Duodenal mucosa (tissue), 2 donors: ENCODE results near the gene PPM1H.
"Not testable (repeated sequence)": the region's sequence is repeated elsewhere in the genome, so short reads cannot be mapped to it uniquely, and the experiment has no call there.

Experiments
- H3K27ac ChIP-seq: one replicate; pipeline ENCODE4 v1.7.0; 2013; ENCODE audit warnings: low read depth, low read length
- H3K27me3 ChIP-seq, 2 donors: one replicate each; pipeline ENCODE4 v1.7.0; 2013; ENCODE audit warnings: low read length in 2 of 2, control low read depth in 1 of 2; ENCODE audit not compliant: insufficient read depth in 2 of 2, control insufficient read depth in 1 of 2
- H3K36me3 ChIP-seq, 2 donors: one replicate each; pipeline ENCODE4 v1.7.0; 2013; ENCODE audit warnings: low read length in 2 of 2, control low read depth in 1 of 2; ENCODE audit not compliant: insufficient read depth in 2 of 2, control insufficient read depth in 1 of 2
- H3K4me1 ChIP-seq, 2 donors: one replicate each; pipeline ENCODE4 v1.7.0; 2013; ENCODE audit warnings: low read length in 2 of 2, control low read depth in 1 of 2; ENCODE audit not compliant: insufficient read depth in 2 of 2, control insufficient read depth in 1 of 2
- H3K4me3 ChIP-seq, 2 donors: one replicate each; pipeline ENCODE4 v1.7.0; 2013; ENCODE audit warnings: low read length in 2 of 2, low read depth in 1 of 2
- H3K9ac ChIP-seq, 2 donors: one replicate each; pipeline ENCODE4 v1.7.0; 2013; ENCODE audit warnings: low read length in 2 of 2, low read depth in 1 of 2
- H3K9me3 ChIP-seq, 2 donors: one replicate each; pipeline ENCODE4 v1.7.0; 2013; ENCODE audit warnings: low read length in 2 of 2, control low read depth in 1 of 2; ENCODE audit not compliant: control insufficient read depth in 1 of 2

PPM1H gene

GRCh38 chr12:62827042-62827441 is 107.9 kb downstream of the PPM1H start:
- H3K4me1 ChIP-seq = no peaks in the 10 kb centered on the region
- H3K9me3 ChIP-seq = no peaks in the 10 kb centered on the region
- H3K27me3 ChIP-seq = no peaks in the 10 kb centered on the region
- H3K36me3 ChIP-seq = no peaks in the 10 kb centered on the region
- no peak overlapping the region for H3K27ac ChIP-seq
- no peak overlapping the region for H3K4me3 ChIP-seq
- no peak overlapping the region for H3K9ac ChIP-seq

DNA sequence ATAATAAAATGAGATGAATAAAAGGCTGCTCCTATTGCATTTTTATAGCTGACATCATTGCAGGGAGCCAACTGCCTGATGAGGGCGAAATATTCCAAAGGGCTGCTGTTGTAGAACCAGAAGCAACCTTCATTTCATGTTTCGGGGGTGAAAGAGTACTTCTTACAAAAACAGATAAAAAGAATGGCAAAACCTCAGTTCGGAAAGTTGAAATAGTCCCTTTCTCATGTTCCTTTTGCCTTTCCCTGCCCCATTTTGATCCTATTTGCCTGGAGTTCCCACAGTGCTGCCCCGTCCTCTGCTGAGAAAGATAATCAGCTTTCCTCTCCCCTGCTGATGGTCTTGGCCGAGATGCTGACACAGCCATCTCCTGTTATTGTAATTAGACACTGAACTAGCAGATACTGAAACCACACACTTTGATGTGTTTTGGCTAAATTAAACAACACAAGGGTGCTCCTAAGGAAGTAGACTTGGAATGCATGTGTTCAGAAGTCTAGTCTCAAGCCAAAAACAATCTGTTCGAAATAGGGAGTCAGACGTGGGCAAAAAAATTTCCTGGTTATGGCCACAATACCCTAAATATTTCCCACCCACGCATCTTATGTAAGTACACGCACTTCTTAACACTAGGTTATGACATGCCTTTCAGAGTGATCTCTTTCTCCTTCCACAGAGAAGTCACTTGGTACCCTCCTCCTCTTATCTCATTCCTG is 117.2 kb downstream of the PPM1H start:
- Histone ChIP-seq H3K27ac (no peak overlapping the region), H3K9ac (no peak overlapping the region)

DNA sequence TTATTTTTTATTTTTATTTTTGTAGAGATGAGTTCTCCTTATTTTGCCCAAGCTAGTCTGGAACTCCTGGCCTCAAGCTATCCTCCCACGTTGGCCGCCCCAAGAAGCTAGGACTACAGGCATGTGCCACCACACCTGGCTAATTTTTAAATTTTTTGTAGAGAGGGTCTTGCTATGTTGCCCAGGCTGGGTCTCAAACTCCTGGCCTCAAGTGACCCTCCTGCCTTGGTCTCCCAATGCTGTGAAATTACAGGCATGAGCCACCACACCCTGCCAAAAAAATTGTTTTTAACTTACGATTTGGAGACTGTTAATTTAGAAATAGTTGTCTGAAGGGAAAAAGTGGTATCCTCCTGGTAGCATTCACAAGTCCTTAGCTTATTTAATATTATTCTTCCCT is 120.7 kb downstream of the PPM1H start:
- Histone ChIP-seq H3K4me1 (peaks cover 3 to 4% of the 10 kb centered on the region in 2 donors), H3K9ac (no peak overlapping the region), H3K9me3 (no peaks in the 10 kb centered on the region), H3K4me3 (no peak overlapping the region), H3K27me3 (no peaks in the 10 kb centered on the region), H3K36me3 (no peaks in the 10 kb centered on the region), H3K27ac (no peak overlapping the region)

More for the DNA sequence above, 117.2 kb downstream of the PPM1H start:
- peaks cover 3 to 4% of the 10 kb centered on the region in 2 donors for H3K4me1 ChIP-seq
- no peaks in the 10 kb centered on the region for H3K27me3 ChIP-seq
- H3K4me3 ChIP-seq = no peak overlapping the region
- H3K9me3 ChIP-seq = no peaks in the 10 kb centered on the region
- no peaks in the 10 kb centered on the region for H3K36me3 ChIP-seq

GRCh38 chr12:62813031-62813829 is 121.7 kb downstream of the PPM1H start:
- peak overlapping the region in 1 of 2 donors; percentile 28 for H3K9ac ChIP-seq
- no peaks in the 10 kb centered on the region for H3K9me3 ChIP-seq
- no peaks in the 10 kb centered on the region for H3K27me3 ChIP-seq
- peaks cover 3 to 4% of the 10 kb centered on the region in 2 donors for H3K4me1 ChIP-seq
- H3K4me3 ChIP-seq = peak overlapping the region; percentile 41 to 48
- no peaks in the 10 kb centered on the region for H3K36me3 ChIP-seq
- no peak overlapping the region for H3K27ac ChIP-seq

GRCh38 chr12:62811481-62811880 is 123.5 kb downstream of the PPM1H start:
- H3K4me1 ChIP-seq, H3K9ac ChIP-seq, H3K4me3 ChIP-seq, H3K27me3 ChIP-seq, H3K9me3 ChIP-seq, H3K27ac ChIP-seq, H3K36me3 ChIP-seq: not testable (repeated sequence)

GRCh38 chr12:62808166-62808879 is 126.6 kb downstream of the PPM1H start:
- Histone ChIP-seq H3K27me3 (no peaks in the 10 kb centered on the region), H3K9me3 (no peaks in the 10 kb centered on the region), H3K36me3 (no peaks in the 10 kb centered on the region), H3K27ac (no peak overlapping the region), H3K4me3 (no peak overlapping the region), H3K4me1 (peaks cover 3 to 4% of the 10 kb centered on the region in 2 donors), H3K9ac (no peak overlapping the region)

DNA sequence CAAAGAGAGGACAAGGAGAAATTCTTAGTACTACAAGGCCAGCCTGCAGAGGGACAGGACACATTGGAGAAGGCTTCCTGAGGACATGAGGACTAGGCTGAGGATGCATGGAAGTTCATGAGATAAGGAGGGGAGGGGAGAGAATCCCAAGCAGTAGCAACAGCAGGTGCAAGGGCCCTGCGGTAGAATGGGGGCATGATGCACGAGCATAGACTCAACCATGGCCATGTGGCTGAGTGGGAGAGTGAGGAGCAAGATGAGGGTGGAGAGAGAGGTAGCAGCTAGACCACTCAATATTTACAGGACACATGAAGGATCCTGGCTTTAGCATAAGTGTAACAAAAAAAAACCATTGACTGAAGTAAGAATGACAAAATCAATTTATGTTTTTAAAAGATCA is 128.1 kb downstream of the PPM1H start:
- H3K9me3 ChIP-seq = no peaks in the 10 kb centered on the region
- H3K4me1 ChIP-seq = no peaks in the 10 kb centered on the region
- H3K4me3 ChIP-seq = no peak overlapping the region
- no peak overlapping the region for H3K27ac ChIP-seq
- H3K27me3 ChIP-seq = no peaks in the 10 kb centered on the region
- no peak overlapping the region for H3K9ac ChIP-seq
- H3K36me3 ChIP-seq = no peaks in the 10 kb centered on the region

- Histone ChIP-seq H3K4me3 (no peak overlapping the region), H3K9me3 (no peaks in the 10 kb centered on the region), H3K27me3 (no peaks in the 10 kb centered on the region), H3K27ac (no peak overlapping the region), H3K36me3 (no peaks in the 10 kb centered on the region), H3K9ac (no peak overlapping the region), H3K4me1 (no peaks in the 10 kb centered on the region)
These were observed 128.6 kb downstream of the PPM1H start for GRCh38 chr12:62806244-62806836.

DNA sequence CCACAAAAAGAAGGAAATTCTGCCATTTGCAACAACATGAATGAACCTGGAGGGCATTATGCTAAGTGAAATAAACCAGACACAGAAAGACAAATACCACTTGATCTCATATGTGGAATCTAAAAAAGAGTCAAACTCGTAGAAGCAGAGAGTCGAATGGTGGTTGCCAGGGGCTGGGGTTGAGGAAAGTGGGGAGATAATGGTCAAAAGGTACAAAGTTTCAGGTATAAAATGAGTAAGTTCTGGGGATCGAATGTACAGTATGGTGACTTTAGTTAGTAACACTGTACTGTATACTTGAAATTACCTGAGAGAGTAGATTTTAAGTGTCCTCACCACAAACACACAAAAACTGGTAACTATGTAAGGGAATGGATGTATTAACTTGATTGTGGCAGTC is 129.4 kb downstream of the PPM1H start:
- H3K27ac ChIP-seq = no peak overlapping the region
- no peaks in the 10 kb centered on the region for H3K9me3 ChIP-seq
- H3K4me1 ChIP-seq = no peaks in the 10 kb centered on the region
- H3K36me3 ChIP-seq = no peaks in the 10 kb centered on the region
- H3K9ac ChIP-seq = no peak overlapping the region
- no peak overlapping the region for H3K4me3 ChIP-seq
- no peaks in the 10 kb centered on the region for H3K27me3 ChIP-seq

GRCh38 chr12:62803756-62804155 is 131.2 kb downstream of the PPM1H start:
- Histone ChIP-seq H3K36me3 (no peaks in the 10 kb centered on the region), H3K4me3 (no peak overlapping the region)

More at GRCh38 chr12:62803756-62804155, 131.2 kb downstream of the PPM1H start:
- H3K4me1 ChIP-seq = no peaks in the 10 kb centered on the region
- no peaks in the 10 kb centered on the region for H3K27me3 ChIP-seq
- H3K27ac ChIP-seq = no peak overlapping the region
- H3K9ac ChIP-seq = no peak overlapping the region
- no peaks in the 10 kb centered on the region for H3K9me3 ChIP-seq
